Posterior cingulate gyrus (tissue), 11 donors: ENCODE measurements around the gene KAT6B.
"Not testable (repeated sequence)": the region's sequence is repeated elsewhere in the genome, so short reads cannot be mapped to it uniquely, and the experiment has no call there.

ENCODE experiments used
- DNase-seq, 10 donors: peaks; one replicate each; pipeline versions ENCODE4 v3.0.0 to v3.0.0-alpha.2; 2020 to 2021; ENCODE audit warnings: mixed read lengths in 3 of 10
- intact Hi-C: fragments of 100-400 bp; cut with DNase I; formaldehyde crosslinking; loops from one replicate; pipeline ENCODE4 v1.15.1; 2023

KAT6B gene

DNA sequence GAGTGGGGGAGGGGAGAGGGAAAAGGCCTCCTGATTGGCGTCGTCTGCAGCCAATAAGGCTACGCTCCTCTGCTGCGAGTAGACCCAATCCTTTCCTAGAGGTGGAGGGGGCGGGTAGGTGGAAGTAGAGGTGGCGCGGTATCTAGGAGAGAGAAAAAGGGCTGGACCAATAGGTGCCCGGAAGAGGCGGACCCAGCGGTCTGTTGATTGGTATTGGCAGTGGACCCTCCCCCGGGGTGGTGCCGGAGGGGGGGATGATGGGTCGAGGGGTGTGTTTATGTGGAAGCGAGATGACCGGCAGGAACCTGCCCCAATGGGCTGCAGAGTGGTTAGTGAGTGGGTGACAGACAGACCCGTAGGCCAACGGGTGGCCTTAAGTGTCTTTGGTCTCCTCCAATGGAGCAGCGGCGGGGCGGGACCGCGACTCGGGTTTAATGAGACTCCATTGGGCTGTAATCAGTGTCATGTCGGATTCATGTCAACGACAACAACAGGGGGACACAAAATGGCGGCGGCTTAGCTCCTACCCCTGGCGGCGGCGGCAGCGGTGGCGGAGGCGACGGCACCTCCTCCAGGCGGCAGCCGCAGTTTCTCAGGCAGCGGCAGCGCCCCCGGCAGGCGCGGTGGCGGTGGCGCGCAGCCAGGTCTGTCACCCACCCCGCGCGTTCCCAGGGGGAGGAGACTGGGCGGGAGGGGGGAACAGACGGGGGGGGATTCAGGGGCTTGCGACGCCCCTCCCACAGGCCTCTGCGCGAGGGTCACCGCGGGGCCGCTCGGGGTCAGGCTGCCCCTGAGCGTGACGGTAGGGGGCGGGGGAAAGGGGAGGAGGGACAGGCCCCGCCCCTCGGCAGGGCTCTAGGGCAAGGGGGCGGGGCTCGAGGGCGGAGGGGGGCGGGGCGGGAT lies at the start of gene KAT6B:
TSS of gene KAT6B (plus strand) at position 459 of the 903 bp plus-strand sequence. CDS start 16,258 bp downstream, outside the sequence.
- DNase-seq = peak; percentile 100
- intact Hi-C loops = loop anchor here (5.0 to 10.0 kb wide), 5 partner anchors 98 to 562 kb away; no protein-coding TSS in a partner anchor

DNA sequence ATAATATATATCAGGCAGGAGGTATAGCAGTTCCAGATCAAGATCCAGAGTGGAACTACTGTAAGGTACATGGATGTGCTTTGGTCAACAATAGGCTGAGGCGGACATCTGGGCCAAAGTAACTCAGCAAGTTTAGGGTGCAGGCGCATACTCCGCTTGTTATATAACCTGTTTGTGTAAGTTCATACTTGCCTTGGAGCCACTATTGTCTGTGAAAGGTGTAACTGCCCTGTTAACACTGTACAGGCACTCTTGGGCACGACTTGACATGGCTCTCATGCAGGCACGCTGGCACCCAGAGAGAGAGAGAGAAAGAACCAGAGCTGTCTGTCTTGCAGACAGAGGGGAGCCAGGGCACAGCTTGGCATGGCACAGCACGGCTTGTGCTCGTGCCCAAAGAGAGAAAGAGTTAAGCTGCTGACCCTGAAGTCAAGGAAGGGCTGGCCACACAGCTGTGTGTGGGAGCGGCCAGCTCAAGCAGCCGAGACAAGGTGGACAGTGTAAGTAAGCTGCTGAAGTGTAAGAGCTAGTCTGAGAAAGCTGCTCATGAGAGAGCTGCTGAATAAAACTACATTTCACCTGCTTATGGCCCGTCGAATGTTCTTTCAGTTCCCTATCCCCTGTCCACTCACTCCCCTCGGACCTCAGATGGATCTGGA lies 47.8 kb upstream of the KAT6B start:
- no peak for DNase-seq
- intact Hi-C loops = no loop called here

DNA sequence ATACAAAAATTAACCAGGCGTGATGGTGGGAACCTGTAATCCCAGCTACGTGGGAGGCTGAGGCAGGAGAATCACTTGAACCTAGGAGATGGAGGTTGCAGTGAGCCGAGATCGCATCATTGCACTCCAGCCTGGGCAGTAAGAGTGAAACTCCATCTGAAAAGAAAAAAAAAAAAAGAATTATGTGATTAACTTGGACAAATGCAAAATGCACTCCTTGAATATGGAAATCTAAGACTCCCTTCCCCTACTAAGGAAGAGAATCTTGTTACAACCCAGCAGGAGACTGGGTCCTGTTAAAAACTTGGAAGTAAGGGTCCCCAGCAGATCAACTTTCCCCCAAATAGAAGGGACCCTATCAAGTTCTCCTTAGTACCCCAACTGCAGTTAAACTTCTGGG lies 44.5 kb upstream of the KAT6B start:
- DNase-seq, intact Hi-C loops: not testable (repeated sequence)

DNA sequence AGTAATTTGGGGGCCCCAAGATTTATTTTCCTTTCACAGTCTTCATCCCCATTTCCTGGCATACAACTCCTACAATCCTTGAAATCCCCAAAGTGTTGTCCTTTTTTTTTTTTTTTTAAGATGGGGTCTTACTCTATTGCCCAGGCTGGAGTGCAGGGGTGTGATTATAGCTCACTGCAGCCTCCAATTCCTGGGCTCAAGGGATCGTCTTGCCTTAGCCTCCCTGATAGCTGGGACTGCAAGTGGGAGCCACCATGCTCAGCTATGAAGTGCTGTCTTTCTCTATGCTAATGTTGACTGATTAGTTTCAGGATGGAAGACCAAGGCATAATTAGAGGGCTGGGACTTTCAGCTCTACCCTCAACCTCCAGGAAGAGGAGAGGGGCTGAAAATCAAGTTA lies 41.9 kb upstream of the KAT6B start:
- no peak for DNase-seq
- intact Hi-C loops = no loop called here

DNA sequence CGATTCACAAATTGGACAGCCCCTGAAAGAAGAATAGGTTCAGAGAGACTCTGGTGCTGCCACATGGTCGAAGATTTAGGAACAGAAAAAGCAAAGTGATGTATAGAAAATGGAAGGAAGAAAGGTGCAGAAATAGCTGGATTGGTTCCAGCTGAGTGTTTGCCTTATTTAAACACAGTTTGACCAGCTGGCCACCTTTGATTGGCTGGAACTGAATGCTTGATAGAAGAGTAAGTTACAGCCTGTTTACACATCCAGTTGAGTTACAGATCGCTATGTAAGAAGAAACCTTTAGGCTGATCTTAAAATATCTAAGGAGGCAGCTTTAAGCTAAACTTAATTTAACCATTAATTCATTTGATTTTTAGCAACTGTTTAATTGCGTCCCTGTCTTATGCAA lies 40.3 kb upstream of the KAT6B start:
- no peak for DNase-seq
- intact Hi-C loops = no loop called here

DNA sequence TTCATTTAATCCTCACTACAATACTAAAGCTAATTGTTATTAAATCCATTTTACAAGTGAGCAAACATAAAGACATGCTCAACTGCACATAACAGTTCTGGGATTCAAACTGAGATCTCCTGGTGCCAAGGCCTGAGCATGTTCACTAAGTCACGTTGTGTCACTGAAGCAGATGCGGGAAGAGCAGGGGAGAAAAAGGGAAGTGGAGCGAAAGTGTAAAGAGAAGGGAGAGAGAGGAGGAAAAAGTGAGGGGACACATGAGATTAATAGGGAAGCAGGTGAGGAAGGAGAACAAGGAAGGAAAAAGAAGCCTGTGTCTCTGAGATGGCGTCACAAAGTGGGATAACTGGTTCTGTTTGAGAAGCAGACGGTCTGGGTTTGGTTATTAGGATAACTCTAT lies 38.9 kb upstream of the KAT6B start:
- no peak for DNase-seq
- intact Hi-C loops = no loop called here

DNA sequence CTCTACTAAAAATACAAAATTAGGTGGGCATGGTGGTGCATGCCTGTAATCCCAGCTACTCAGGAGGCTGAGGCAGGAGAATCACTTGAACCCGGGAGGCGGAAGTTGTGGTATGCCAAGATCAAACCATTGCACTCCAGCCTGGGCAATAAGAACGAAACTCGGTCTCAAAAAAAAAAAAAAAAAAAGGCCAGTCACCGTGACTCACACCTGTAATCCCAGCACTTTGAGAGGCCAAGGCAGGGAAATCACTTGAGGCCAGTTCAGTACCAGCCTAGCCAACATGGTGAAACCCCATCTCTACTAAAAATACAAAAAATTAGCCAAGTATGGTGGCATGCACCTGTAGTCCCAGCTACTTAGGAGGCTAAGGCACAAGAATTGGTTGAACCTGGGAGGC lies 34.4 kb upstream of the KAT6B start:
- peak in 1 of 10 donors; percentile 12 for DNase-seq
- intact Hi-C loops = not testable (repeated sequence)

DNA sequence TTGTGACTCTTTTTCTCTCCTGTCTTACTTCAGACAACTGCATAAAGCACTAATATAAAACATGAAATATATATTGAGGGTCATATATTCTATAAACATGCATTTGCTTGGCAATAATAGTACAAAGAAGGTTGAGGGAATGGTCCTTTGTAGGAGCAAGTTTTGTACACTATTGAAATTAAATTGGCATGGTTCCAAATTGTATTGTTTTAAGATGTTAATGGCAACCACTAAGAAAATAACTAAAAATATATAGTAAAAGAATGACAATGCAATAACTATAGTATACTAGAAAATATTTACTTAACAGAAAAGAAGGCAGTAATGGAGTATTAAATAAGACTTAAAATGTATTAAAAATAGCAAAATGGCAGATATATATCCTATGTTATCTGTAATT lies 33.7 kb upstream of the KAT6B start:
- intact Hi-C loops = no loop called here
- DNase-seq = no peak

DNA sequence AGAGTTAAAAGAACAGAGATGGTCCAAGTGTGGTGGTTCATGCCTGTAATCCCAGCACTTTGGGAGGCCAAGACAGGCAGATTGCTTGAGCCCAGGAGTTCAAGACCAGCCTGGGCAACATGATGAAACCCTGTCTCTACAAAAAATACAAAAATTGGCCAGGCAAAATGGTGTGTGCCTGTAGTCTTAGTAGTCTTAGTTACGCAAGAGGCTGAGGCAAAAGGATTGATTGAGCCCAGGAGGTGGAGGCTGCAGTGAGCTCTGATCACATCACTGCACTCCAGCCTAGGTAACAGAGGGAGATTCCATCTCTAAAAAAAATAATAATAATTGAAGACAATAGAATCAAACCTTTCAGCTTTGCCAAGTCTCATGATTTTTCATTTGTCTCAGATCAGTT lies 33.2 kb upstream of the KAT6B start:
- DNase-seq, intact Hi-C loops: not testable (repeated sequence)

DNA sequence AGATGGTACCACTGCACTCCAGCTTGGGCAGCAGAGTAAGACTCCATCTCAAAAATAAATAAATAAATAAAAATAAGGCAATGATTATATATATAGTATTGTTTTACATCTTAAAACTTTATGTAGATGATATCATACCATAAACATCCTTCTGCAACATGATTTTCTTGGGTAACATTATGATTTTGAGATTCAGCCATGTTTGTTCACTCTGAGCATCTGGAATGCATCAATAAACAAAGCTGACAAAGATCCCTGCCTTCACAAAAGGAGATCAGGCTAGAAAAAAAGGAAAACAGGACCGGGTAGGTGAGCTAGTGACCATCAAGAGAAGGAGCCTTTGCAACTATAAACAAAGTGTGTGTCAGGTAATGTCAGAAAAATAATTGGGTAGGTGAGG lies 31.9 kb upstream of the KAT6B start:
- no peak for DNase-seq
- intact Hi-C loops = no loop called here

DNA sequence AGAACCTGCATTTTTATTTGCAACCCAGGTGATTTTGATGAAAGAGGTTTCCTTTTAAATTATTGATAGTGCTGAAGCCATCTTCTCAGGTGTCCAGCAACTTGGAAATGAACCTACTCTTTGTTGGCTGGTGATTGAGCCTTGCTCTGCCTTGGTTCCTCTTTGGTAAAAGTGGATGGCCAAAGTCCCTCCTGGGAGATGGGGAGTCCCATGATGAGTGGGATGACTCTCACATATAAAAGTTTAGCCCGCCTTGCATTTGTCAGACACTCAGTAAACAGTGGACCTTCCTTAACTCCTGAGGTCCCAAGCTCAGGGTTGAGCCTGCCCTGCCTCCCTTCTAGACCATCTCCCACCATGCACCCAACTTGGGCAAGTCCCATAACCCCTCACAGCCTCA lies 28.9 kb upstream of the KAT6B start:
- intact Hi-C loops = no loop called here

DNA sequence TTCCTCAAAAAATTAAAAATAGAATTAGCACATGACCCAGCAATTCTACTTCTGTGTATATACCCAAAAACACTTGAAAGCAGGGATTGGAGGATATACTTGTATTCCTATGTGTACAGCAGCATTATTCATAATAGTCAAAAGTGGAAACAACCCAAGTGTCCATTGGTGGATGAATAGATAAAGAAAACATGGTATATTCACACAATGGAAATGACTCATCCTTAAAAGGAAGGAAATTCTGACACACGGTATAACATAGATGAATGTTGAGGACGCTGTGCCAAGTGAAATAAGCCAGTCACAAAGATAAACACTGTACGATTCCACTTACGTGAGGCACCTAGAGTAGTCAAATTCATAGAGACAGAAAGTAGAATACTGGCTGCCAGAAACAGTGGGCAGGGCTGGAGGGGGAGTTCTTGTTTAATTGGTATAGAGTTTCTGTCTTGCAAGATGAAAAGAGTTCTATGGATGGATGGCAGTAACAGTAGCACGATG lies 26.6 kb upstream of the KAT6B start:
- intact Hi-C loops = no loop called here
- DNase-seq = no peak

More for the DNA sequence above, 28.9 kb upstream of the KAT6B start:
- no peak for DNase-seq

DNA sequence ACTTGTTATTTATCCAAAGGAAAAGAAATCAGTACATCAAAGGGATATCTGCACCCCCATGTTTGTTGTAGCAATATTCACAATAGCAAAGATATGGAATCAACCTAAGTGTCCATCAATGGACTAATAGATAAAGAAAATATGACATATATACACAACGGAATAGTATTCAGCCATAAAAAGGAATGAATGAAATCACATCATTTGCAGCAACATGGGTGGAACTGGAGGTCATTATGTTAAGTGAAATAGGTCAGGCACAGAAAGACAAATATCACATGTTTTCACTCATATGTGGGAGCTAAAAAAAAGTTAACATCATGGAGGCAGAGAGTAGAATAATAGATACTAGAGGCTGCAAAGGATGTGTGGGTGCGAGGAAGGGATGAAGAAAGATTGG lies 25.0 kb upstream of the KAT6B start:
- DNase-seq = no peak
- intact Hi-C loops = no loop called here

DNA sequence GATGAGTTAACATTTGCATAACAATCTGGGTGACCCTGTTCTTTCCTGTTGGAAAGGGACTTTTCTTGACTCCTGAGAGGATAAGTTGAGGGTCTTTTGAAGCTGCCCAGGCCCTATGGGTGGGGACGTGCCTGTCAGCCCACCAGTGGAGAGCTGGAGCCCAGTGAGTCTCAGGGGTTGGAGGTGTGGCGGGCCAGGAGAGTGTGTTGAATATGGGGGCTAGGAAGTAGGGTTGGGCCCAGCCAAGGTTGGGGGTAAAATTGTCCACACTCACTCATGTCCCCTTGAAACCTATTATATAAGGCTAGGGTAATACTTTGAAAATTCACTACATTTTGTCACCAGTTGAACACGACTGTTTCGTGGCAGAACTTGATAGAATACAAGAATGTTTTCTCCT lies 17.9 kb upstream of the KAT6B start:
- intact Hi-C loops = no loop called here
- no peak for DNase-seq

DNA sequence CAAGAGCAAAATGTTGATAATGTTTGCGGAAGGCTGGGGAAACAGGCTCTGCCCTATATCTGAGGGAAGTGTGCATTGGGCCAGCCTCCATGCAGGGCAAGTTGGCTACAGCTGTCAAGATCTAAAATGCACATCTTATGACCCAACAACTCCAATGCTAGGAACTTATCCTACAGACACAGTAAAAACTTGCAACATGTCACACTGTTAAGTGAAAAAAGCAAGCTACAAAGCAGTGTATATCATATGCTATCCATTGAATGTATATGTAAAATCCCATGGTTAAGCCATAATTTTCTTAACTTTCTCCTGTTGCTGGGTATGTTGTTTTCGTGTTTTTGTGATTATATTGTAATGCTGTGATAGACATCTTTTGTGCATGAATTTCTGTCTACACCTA lies 16.3 kb upstream of the KAT6B start:
- DNase-seq = no peak
- intact Hi-C loops = no loop called here

DNA sequence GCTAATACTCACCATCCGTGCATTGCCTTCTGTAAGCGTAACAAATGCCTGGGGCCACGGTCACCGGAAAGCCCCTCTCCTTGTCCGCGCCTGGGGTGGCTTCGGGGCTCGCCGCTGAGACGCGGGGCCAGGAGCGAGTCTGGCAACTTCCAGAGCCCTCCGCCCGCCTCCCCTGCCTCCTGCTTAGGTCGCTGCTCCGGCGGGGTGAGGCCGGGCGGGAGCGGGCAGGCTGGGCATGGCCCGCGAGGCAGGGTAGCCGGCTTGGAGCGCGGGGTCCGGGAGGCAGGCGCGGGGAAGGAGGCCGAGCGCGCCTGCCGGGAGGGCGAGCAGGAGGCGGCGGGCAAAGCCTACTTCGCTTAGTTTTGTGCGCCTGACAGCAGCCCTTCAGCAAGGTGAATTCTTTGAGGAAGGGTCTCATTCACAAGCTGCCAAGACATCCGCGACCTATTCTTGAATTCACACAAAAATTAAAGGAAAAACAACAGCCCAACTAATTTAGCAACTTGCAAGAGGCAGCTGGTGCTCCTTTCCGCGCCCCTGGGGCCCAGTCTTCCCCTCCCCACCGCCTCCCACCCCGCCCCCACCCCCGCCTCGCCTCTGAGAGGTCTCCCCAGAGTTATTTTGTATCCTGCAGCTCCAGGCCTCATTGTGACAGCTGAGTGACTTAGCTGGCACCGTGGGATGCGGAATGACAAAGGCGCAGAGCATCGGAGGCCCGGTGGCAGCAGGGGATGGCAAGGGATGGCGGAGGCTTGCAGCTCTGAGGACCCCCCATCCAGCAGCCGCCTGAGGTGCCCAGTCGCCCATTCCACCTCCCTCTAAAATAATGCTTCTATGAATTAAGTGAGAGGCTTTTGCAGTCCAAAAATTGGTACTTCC lies 12.8 kb upstream of the KAT6B start:
- no peak for DNase-seq
- intact Hi-C loops = no loop called here

DNA sequence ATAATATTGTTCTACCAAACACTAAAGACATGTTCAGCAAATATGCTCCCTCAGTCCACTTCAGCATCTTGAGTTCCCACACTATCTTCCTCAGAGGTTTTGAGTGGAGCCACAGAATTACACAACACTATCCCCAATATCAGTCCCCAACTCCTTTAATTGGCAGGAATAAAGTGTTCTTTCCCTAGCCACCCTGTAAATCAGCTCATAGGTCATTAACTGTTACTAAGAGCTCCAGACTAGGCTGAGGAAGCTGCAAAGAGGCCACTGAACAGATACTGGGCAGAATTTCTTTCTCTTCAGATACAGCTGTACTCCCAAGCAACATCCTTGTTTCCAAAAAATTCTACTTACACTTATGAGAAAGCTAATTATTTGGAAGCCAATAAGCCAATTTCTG lies 11.6 kb upstream of the KAT6B start:
- intact Hi-C loops = no loop called here
- no peak for DNase-seq

DNA sequence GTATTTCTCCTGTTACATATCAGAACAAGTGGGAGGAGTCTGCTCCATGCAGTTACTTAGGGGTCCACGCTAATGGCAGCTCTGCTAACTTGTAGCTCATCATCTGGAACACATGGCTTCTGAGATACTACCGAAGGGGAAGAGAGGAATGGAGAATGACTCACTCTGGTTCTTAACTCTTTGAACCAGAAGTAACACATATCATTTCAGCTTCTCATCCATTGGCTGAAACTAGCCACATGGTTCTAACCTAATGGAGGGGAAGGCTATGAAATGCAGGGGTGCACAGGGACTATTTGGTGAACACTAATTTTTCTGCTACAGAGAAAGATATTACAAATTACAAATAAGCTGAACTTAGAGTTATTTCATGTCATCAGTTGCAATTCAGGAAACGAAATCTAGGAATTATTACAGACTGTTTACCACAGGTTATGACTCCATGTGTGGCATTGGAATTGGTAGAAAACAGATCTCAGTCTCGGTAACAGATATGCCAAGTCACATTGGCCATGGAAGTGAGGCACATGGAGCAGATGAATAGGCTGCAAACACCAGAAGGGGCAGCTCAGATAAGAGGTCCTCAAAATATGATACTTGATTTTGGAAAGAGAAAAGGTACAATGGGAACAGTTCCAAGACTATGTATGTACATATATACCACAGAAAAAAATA lies 9.4 kb upstream of the KAT6B start:
- DNase-seq = no peak
- intact Hi-C loops = no loop called here

DNA sequence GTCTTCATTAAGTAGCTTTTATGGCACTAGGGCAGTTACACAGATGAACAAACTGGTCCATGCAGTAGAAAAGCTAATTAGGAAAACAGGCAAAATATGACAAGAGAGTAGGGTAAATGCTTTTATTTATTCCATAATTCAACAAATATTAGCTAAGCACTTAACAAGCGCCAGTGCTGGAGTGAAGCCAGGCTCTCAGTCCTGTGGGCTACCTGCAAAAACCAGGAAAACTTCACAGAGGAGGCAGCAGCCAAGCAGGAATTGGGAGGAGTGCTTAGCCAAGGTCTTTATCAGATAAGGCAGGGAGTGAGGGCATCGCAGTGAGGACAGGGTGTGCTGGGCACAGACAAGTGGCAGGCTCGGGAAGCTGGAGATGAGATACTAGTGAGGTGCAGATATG lies 4.9 kb upstream of the KAT6B start:
- intact Hi-C loops = loop anchor here (10.0 kb wide), 3 partner anchors 103 to 557 kb away; no protein-coding TSS in a partner anchor

DNA sequence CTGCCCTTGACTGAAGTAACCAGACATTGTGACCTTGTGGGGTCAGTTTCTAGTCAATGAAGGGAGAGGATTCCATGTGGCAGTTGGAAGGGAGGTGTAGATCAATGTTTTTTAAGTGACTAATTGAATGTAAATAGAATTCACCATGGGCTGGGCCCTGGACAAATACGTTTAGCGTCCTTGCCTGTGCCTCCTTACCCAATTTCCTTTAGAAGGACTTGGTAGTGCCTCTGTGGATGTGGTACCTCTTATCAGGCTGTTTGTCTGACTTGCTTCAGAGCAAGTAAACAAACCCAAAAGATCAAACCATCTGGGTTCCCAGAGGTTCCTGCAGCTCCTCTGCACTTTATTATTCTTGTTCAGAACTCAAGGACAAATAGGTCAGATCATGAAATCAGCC lies 4.3 kb upstream of the KAT6B start:
- intact Hi-C loops = loop anchor here (10.0 kb wide), 3 partner anchors 103 to 557 kb away; no protein-coding TSS in a partner anchor
- no peak for DNase-seq

More for the DNA sequence above, 4.9 kb upstream of the KAT6B start:
- DNase-seq = peak in 2 of 10 donors; percentile 31 to 37
